Natural killer cell (primary cell): Measurements from ENCODE around the gene SMG6. TPM values are rescaled to one million over a fixed set of nuclear protein-coding genes. Genes with fewer than 3 reads are reported as not detected.
"Not testable (repeated sequence)": the region's sequence is repeated elsewhere in the genome, so short reads cannot be mapped to it uniquely, and the experiment has no call there.

Experiments used
- ATAC-seq, 3 donors: fragments of 150-1000 bp in 2 of 3; fragments of 200-7000 bp in 1 of 3; cut with Tn5 transposase; 1 replicate in 1 of 3; 2 replicates in 2 of 3; pipeline ENCODE4 v1.10.0; 2021; ENCODE audit warnings: mild to moderate bottlenecking in 2 of 3, moderate library complexity in 2 of 3
- DNase-seq, 2 donors: peaks; one replicate each; pipeline versions ENCODE4 v3.0.0 to v3.0.0-alpha.2; 2013 to 2021; ENCODE audit warnings: mixed read lengths in 1 of 2
- H3K27ac ChIP-seq: one replicate; pipeline ENCODE4 v1.5.1; 2013; ENCODE audit warnings: mild to moderate bottlenecking, low read length
- H3K27me3 ChIP-seq: one replicate; pipeline ENCODE4 v1.6.1; 2013; ENCODE audit warnings: low read length; ENCODE audit not compliant: control insufficient read depth, insufficient read depth
- H3K36me3 ChIP-seq: one replicate; pipeline ENCODE4 v1.6.1; 2013; ENCODE audit warnings: low read length; ENCODE audit not compliant: control insufficient read depth, insufficient read depth
- H3K4me1 ChIP-seq: one replicate; pipeline ENCODE4 v1.6.1; 2013; ENCODE audit warnings: low read length; ENCODE audit not compliant: control insufficient read depth, insufficient read depth
- H3K4me3 ChIP-seq: one replicate; pipeline ENCODE4 v1.5.1; 2013; ENCODE audit warnings: low read length
- H3K9me3 ChIP-seq: one replicate; pipeline ENCODE4 v1.6.1; 2013; ENCODE audit warnings: low read length; ENCODE audit not compliant: control insufficient read depth, insufficient read depth
- H3K27ac Mint-ChIP-seq, 2 donors: one replicate each; pipeline ENCODE4 v1.8.0; 2022; ENCODE audit warnings: mild to moderate bottlenecking in 2 of 2, mixed read lengths in 2 of 2, moderate library complexity in 1 of 2
- H3K27me3 Mint-ChIP-seq, 2 donors: one replicate each; pipeline ENCODE4 v1.8.0; 2022; ENCODE audit warnings: low read depth in 2 of 2, mixed read lengths in 2 of 2
- H3K36me3 Mint-ChIP-seq: one replicate; pipeline ENCODE4 v1.8.0; 2022; ENCODE audit warnings: mixed read lengths
- H3K4me1 Mint-ChIP-seq, 2 donors: one replicate each; pipeline ENCODE4 v1.8.0; 2022; ENCODE audit warnings: mixed read lengths in 2 of 2
- H3K4me3 Mint-ChIP-seq: one replicate; pipeline ENCODE4 v1.8.0; 2022; ENCODE audit warnings: mild to moderate bottlenecking, moderate library complexity, mixed read lengths
- H3K9me3 Mint-ChIP-seq, 2 donors: one replicate each; pipeline ENCODE4 v1.8.0; 2022; ENCODE audit warnings: mixed read lengths in 2 of 2
- WGBS: methylation state at CpG from one replicate; pipeline ENCODE4 v1.1.7; 2013; ENCODE audit warnings: missing lambda C conversion rate; ENCODE audit not compliant: insufficient coverage; 5-methylcytosine and 5-hydroxymethylcytosine counted together
- intact Hi-C: fragments of 100-400 bp; cut with micrococcal nuclease; formaldehyde crosslinking; loops from one replicate; pipeline ENCODE4 v1.14.2; 2022
- total RNA-seq, 4 donors: library from RNA; stranded (reverse); fragments of 120-200 nt in 1 of 4; gene quantifications; one replicate each; pipeline versions ENCODE4 v1.2.3 to v1.2.4, GENCODE V29; 2013 to 2022
- TF ChIP-seq, protein P1 (sequence below): fragments of 200-600 bp; IDR thresholded peaks from one replicate; pipeline ENCODE4 v1.8.0; 2022; ENCODE audit warnings: antibody characterized with exemption

SMG6 gene
- total RNA-seq, 3 donors from 2014 or later (not counting 1 experiment from before 2014, with no cell fraction given) = 41.6 to 49.4 (median 48.2) TPM

DNA sequence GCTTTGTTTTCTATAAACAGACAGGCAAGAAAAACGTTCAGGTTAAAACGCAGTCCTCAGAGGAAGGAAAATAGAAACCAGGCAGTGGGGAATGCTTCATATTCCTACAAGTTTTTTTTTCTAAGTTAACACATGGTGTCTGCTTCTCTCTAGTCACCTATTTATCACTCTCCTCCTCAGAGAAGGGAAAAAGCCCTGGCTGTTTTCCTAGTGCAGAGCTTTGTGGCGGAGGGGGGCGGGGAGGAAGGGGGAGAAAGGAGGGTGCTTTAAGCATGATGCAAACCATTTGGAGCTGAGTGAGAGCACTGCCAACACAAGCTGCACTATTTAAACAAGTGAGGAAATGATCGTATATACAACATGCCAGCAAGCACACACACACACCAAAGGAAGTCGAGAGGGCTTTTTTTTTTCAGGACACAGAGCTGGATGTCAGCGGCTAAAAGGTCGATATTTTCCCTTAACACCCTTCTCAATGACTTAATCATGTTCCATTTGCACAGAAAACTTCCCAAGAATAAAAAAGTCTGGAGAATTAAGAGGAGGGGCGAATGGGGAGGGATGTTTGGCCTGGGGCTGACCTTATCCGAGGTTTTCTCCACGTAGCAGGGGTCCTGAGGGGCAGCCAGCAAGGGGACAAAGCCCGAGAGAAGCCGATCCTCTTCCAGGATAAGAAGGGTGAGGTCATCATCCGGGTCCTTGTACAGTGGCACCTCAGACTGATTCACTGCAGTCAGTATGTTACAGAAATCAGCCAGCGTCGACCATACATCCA is 131.3 kb downstream of the SMG6 start:
- peaks cover 12% of the 10 kb centered on the region for H3K36me3 ChIP-seq
- peaks cover 18% of the 10 kb centered on the region for H3K4me1 ChIP-seq
- Mint-ChIP-seq H3K4me3 (no peak overlapping the region), H3K9me3 (no peaks in the 10 kb centered on the region), H3K36me3 (no peaks in the 10 kb centered on the region), H3K4me1 (peaks cover 36 to 43% of the 10 kb centered on the region in 2 donors), H3K27me3 (no peaks in the 10 kb centered on the region), H3K27ac (no peak overlapping the region)
- no peaks in the 10 kb centered on the region for H3K27me3 ChIP-seq
- no peaks in the 10 kb centered on the region for H3K9me3 ChIP-seq
- TF ChIP-seq, protein P1, sequence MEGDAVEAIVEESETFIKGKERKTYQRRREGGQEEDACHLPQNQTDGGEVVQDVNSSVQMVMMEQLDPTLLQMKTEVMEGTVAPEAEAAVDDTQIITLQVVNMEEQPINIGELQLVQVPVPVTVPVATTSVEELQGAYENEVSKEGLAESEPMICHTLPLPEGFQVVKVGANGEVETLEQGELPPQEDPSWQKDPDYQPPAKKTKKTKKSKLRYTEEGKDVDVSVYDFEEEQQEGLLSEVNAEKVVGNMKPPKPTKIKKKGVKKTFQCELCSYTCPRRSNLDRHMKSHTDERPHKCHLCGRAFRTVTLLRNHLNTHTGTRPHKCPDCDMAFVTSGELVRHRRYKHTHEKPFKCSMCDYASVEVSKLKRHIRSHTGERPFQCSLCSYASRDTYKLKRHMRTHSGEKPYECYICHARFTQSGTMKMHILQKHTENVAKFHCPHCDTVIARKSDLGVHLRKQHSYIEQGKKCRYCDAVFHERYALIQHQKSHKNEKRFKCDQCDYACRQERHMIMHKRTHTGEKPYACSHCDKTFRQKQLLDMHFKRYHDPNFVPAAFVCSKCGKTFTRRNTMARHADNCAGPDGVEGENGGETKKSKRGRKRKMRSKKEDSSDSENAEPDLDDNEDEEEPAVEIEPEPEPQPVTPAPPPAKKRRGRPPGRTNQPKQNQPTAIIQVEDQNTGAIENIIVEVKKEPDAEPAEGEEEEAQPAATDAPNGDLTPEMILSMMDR = no peak
- H3K27ac ChIP-seq = no peak overlapping the region
- intact Hi-C loops = no loop called here
- DNase-seq (no peak), ATAC-seq (no peak)
- WGBS = 92% methylated on average over 16 of the region's 16 CpGs
- H3K4me3 ChIP-seq = no peak overlapping the region

DNA sequence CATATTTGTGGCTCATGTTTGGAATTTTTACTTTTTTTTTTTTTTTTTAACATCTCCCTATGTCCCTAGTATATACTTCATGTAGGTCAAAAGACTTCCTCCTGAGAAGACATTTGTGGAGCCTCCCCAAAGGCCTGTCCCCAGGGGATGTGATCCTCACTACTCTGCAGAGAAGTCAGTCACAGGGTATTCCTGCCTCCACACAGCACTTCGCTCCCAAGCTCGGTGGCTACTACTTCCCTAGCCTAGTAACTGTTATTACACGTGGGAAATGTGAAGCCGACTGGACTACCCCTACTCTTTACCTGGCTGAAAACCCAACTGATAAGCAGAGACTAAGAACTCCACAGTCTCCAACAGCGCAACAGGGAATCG is 131.9 kb downstream of the SMG6 start:
- no peak overlapping the region for H3K27ac ChIP-seq
- no peak overlapping the region for H3K4me3 ChIP-seq
- peaks cover 12% of the 10 kb centered on the region for H3K4me1 ChIP-seq
- H3K27ac Mint-ChIP-seq = no peak overlapping the region
- no peak overlapping the region for H3K4me3 Mint-ChIP-seq
- H3K36me3 Mint-ChIP-seq = no peaks in the 10 kb centered on the region
- no peaks in the 10 kb centered on the region for H3K27me3 Mint-ChIP-seq
- no peaks in the 10 kb centered on the region for H3K9me3 Mint-ChIP-seq
- no peak for DNase-seq
- TF ChIP-seq, protein P1 = no peak
- H3K4me1 Mint-ChIP-seq = peaks cover 30 to 37% of the 10 kb centered on the region in 2 donors
- intact Hi-C loops = no loop called here
- ATAC-seq = no peak
- peaks cover 12% of the 10 kb centered on the region for H3K36me3 ChIP-seq
- no peaks in the 10 kb centered on the region for H3K27me3 ChIP-seq
- H3K9me3 ChIP-seq = no peaks in the 10 kb centered on the region
- 97% methylated on average over 6 of the region's 6 CpGs for WGBS

DNA sequence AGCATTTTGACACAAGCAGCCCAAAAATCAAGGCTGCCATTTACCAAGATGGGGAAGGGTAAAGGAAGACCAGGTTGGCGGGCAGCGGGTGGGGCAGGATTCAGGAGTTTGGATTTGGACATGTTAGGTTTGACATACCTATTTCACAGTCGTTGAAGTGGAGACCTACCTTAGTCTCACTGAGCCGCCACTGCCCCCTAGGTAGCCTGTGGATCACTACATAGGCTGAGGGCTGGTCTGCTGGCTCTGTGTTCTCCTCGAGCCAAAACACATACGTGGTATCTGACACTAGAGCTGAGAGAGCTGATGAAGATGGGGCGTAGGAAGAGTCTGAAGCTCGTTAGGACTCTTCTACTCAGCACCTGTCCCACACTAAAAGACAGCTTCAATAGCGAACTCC is 133.6 kb downstream of the SMG6 start:
- Histone ChIP-seq H3K27me3 (no peaks in the 10 kb centered on the region), H3K27ac (no peak overlapping the region), H3K4me3 (no peak overlapping the region), H3K9me3 (no peaks in the 10 kb centered on the region), H3K4me1 (no peaks in the 10 kb centered on the region), H3K36me3 (peaks cover 15% of the 10 kb centered on the region)
- 80% methylated on average over 9 of the region's 9 CpGs for WGBS
- TF ChIP-seq, protein P1 = peak; percentile 20
- DNase-seq = peak in 1 of 2 donors; percentile 29
- H3K27ac Mint-ChIP-seq = no peak overlapping the region
- no peaks in the 10 kb centered on the region for H3K9me3 Mint-ChIP-seq
- no peak overlapping the region for H3K4me3 Mint-ChIP-seq
- no peaks in the 10 kb centered on the region for H3K36me3 Mint-ChIP-seq
- intact Hi-C loops = no loop called here
- no peaks in the 10 kb centered on the region for H3K27me3 Mint-ChIP-seq
- peak in 2 of 3 donors; percentile 48 to 65 for ATAC-seq
- peaks cover 16 to 25% of the 10 kb centered on the region in 2 donors for H3K4me1 Mint-ChIP-seq

DNA sequence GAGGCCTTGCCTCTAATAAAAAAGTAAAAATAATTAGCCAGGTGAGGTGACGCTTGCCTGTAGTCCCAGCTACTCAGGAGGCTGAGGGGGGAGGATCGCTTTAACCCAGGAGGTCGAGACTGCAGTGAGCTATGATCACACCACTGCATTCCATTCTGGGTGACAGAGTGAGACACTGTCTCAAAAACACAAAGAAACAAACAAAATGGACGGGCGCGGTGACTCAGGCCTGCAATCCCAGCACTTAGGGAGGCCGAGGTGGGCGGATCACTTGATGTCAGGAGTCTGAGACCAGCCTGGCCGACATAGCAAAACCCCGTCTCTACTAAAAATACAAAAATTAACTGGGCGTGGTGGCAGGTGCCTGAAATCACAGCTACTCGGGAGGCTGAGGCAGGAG is 137.9 kb downstream of the SMG6 start:
- H3K9me3 ChIP-seq, intact Hi-C loops, H3K27me3 Mint-ChIP-seq, H3K27ac ChIP-seq, H3K4me3 Mint-ChIP-seq, H3K36me3 Mint-ChIP-seq, DNase-seq, H3K9me3 Mint-ChIP-seq, H3K4me1 ChIP-seq, ATAC-seq, H3K4me1 Mint-ChIP-seq, H3K27me3 ChIP-seq, H3K4me3 ChIP-seq, H3K27ac Mint-ChIP-seq: not testable (repeated sequence)
- peaks cover 11% of the 10 kb centered on the region for H3K36me3 ChIP-seq
- 97% methylated on average over 12 of the region's 12 CpGs for WGBS
